Neuron (in vitro differentiated cells): Measurements from ENCODE around the gene ZNF862.
A peak's percentile ranks its signal among the peaks of the same experiment; 100 is the strongest.

ENCODE experiments used
- H2AFZ ChIP-seq: one replicate; pipeline ENCODE4 v1.6.1; 2013; ENCODE audit warnings: low read depth, mild to moderate bottlenecking, inconsistent platforms, low read length, moderate library complexity
- H3K27me3 ChIP-seq: one replicate; pipeline ENCODE4 v1.6.1; 2013; ENCODE audit warnings: low read length; ENCODE audit not compliant: insufficient read depth
- H3K36me3 ChIP-seq: one replicate; pipeline ENCODE4 v1.6.1; 2013; ENCODE audit warnings: low read length; ENCODE audit not compliant: insufficient read depth
- H3K4me1 ChIP-seq: one replicate; pipeline ENCODE4 v1.6.1; 2013; ENCODE audit warnings: low read length; ENCODE audit not compliant: insufficient read depth
- H3K4me3 ChIP-seq: 2 replicates; pipeline ENCODE4 v1.5.1; 2013; ENCODE audit warnings: mild to moderate bottlenecking, low read length, moderate library complexity
- H3K9me3 ChIP-seq: one replicate; pipeline ENCODE4 v1.6.1; 2013; ENCODE audit warnings: low read length

ZNF862 gene

DNA sequence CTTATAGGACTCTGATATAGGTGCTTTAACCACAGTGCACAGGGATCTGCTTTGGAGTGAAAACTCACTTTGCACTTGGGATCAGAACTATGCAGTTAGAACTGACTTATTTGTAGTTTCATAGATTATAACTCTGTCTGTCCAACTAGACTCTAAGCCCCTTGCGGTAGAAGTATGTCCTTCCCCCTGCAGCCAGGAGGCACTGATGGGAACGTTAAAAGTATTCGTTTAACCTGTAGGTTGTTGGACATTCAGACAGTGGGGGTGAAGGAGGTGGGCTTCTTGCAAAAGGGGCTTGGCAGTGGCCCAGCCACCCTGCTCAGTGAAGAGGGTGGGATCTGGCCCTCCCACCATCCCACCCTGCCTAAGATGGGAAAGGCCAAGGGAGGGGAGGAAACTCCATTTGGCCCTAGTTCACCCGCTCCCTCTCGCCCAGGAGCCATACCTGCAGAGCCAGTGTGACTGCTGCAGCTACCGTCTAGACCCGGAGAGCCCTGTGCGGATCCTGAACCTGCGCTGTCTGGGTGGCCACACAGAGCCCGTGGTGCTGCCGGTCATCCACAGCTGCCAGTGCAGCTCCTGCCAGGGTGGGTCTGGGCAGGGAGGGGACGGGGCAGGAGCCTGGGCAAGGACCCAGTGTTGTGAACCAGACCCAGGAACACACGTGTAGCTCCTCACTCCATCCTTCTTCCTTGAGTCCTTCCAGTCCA, 5.7 kb upstream of the ZNF862 start:
- no peak overlapping the region for H2AFZ ChIP-seq
- peaks cover under 1% of the 10 kb centered on the region for H3K4me1 ChIP-seq
- H3K36me3 ChIP-seq = no peaks in the 10 kb centered on the region
- H3K4me3 ChIP-seq = no peak overlapping the region
- peaks cover 1% of the 10 kb centered on the region for H3K9me3 ChIP-seq
- peaks cover 3% of the 10 kb centered on the region for H3K27me3 ChIP-seq

GRCh38 chr7:149833495-149834130, 4.6 kb upstream of the ZNF862 start:
- H3K4me3 ChIP-seq = no peak overlapping the region
- H3K4me1 ChIP-seq = peaks cover 4% of the 10 kb centered on the region
- H3K36me3 ChIP-seq = no peaks in the 10 kb centered on the region
- peaks cover 3% of the 10 kb centered on the region for H3K27me3 ChIP-seq
- H3K9me3 ChIP-seq = peaks cover 1% of the 10 kb centered on the region
- H2AFZ ChIP-seq = no peak overlapping the region

DNA sequence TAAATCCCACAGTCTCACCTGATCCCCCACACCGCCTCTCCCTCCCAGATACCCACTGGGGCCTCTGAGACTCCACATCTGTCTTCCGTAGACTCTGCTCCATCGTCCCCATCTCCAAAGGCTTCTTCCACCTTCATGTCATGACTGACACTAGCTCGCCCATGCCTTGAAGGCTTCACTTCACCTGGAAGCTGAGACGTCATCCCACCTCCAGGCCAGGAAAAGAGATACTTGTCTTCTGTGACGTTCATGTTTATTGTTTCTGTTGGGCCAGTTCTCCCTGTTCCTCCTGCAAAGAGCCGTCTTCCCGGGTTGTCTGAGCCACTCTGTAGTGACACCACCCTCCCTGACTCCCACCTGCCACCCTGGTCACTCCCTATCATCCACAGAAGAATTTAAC, 3.6 kb upstream of the ZNF862 start:
- peaks cover 3% of the 10 kb centered on the region for H3K27me3 ChIP-seq
- H3K4me1 ChIP-seq = peaks cover 10% of the 10 kb centered on the region
- H2AFZ ChIP-seq = no peak overlapping the region
- no peaks in the 10 kb centered on the region for H3K36me3 ChIP-seq
- no peak overlapping the region for H3K4me3 ChIP-seq
- H3K9me3 ChIP-seq = peaks cover 1% of the 10 kb centered on the region

DNA sequence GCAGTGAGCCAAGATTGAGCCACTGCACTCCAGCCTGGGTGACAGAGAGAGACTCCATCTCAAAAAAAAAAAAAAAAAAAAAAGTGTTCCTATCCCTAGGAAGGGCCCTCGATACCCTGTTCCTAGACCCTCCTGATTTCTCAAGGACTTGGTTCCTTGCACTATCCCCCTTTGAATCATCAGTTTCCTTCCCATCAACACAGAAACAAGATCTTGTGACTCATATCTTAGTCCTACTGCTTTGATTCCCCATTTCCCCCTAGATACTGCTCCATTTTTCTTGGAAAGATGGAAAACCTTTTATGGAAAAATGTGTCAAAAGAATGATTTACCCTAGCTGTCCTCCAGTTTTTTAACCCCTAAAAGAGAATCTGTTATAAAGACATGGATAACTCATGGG, 1.7 kb upstream of the ZNF862 start:
- no peaks in the 10 kb centered on the region for H3K36me3 ChIP-seq
- peaks cover 11% of the 10 kb centered on the region for H3K4me1 ChIP-seq
- H3K9me3 ChIP-seq = peaks cover 1% of the 10 kb centered on the region
- H2AFZ ChIP-seq = no peak overlapping the region
- H3K27me3 ChIP-seq = peaks cover 3% of the 10 kb centered on the region
- no peak overlapping the region for H3K4me3 ChIP-seq

- Histone ChIP-seq H3K27me3 (peaks cover 3% of the 10 kb centered on the region), H2AFZ (no peak overlapping the region), H3K4me1 (peaks cover 11% of the 10 kb centered on the region), H3K9me3 (peaks cover 1% of the 10 kb centered on the region), H3K4me3 (peak overlapping the region; percentile 5), H3K36me3 (no peaks in the 10 kb centered on the region)
These were observed 481 bp upstream of the ZNF862 start for GRCh38 chr7:149837564-149838223.

GRCh38 chr7:149838992-149839408, 825 bp downstream of the ZNF862 start:
- H2AFZ ChIP-seq = peak overlapping the region; percentile 77
- H3K4me1 ChIP-seq = peaks cover 11% of the 10 kb centered on the region
- no peaks in the 10 kb centered on the region for H3K36me3 ChIP-seq
- no peaks in the 10 kb centered on the region for H3K27me3 ChIP-seq
- H3K4me3 ChIP-seq = peak overlapping the region; percentile 77
- H3K9me3 ChIP-seq = peaks cover 1% of the 10 kb centered on the region

GRCh38 chr7:149839933-149840332, 1.8 kb downstream of the ZNF862 start:
- no peak overlapping the region for H2AFZ ChIP-seq
- no peak overlapping the region for H3K4me3 ChIP-seq
- H3K4me1 ChIP-seq = peaks cover 11% of the 10 kb centered on the region
- peaks cover 1% of the 10 kb centered on the region for H3K9me3 ChIP-seq
- no peaks in the 10 kb centered on the region for H3K27me3 ChIP-seq
- H3K36me3 ChIP-seq = no peaks in the 10 kb centered on the region

- no peak overlapping the region for H2AFZ ChIP-seq
- no peaks in the 10 kb centered on the region for H3K27me3 ChIP-seq
- H3K36me3 ChIP-seq = no peaks in the 10 kb centered on the region
- H3K9me3 ChIP-seq = no peaks in the 10 kb centered on the region
- H3K4me3 ChIP-seq = no peak overlapping the region
- H3K4me1 ChIP-seq = peaks cover 7% of the 10 kb centered on the region
These were observed 5.4 kb downstream of the ZNF862 start for GRCh38 chr7:149843566-149843965.

DNA sequence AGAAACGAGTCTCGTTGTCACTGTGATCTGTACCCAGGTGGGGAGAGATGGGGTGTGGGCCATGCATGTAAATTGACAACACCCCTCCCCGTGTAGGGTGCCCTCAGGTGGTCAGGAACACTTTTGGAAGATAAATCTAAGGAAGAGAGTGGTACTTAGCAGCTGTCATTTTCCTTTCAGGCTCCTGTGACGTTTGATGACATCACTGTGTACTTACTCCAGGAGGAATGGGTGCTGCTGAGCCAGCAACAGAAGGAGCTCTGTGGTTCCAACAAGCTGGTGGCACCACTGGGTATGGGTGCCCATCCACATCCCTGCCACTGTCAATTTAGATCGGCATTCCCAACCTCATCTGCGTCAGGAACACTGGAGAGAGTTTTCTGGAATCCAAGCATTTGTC, 6.3 kb downstream of the ZNF862 start:
- H2AFZ ChIP-seq = no peak overlapping the region
- no peak overlapping the region for H3K4me3 ChIP-seq
- H3K27me3 ChIP-seq = no peaks in the 10 kb centered on the region
- H3K4me1 ChIP-seq = peaks cover 3% of the 10 kb centered on the region
- H3K9me3 ChIP-seq = no peaks in the 10 kb centered on the region
- H3K36me3 ChIP-seq = no peaks in the 10 kb centered on the region

DNA sequence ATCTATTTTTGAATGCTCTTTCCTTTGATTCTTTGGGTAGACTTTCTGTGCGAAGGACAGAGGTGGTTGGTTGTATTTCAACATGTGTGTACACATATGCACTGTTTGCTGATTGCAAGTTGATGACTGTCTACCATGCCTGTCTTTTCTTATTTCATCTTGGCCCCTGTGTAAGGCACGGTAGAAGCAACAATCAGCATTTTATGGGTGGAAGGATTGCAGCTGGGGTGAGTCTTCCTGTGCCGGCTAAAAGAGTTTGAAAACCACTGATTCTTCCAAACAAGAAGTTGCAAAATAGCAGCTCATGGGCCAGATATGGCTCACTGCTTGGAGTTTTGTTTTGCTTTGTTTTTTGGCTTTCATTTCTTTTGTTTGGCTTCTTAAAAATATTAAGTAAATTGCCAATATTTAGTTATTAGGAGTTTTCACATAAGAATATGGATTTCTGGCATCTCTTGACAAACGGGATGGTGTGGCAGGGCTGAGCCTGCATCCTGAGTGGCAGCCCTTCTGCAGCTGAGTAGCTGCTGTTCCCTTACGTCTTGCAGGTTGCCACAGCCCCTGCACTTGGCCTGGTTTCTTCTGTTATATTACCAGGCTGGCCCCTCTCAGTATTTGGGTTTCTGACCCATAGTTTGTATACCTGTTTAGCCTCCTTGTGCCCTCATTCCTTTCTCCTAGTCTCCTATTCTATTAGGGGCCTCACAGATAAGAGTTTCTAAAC, 7.2 kb downstream of the ZNF862 start:
- Histone ChIP-seq H3K36me3 (no peaks in the 10 kb centered on the region), H3K4me1 (no peaks in the 10 kb centered on the region), H3K9me3 (no peaks in the 10 kb centered on the region), H2AFZ (no peak overlapping the region), H3K27me3 (no peaks in the 10 kb centered on the region), H3K4me3 (no peak overlapping the region)

GRCh38 chr7:149846021-149846420, 7.8 kb downstream of the ZNF862 start:
- Histone ChIP-seq H3K27me3 (no peaks in the 10 kb centered on the region), H3K4me1 (no peaks in the 10 kb centered on the region), H3K4me3 (no peak overlapping the region), H3K9me3 (no peaks in the 10 kb centered on the region), H3K36me3 (no peaks in the 10 kb centered on the region), H2AFZ (no peak overlapping the region)

DNA sequence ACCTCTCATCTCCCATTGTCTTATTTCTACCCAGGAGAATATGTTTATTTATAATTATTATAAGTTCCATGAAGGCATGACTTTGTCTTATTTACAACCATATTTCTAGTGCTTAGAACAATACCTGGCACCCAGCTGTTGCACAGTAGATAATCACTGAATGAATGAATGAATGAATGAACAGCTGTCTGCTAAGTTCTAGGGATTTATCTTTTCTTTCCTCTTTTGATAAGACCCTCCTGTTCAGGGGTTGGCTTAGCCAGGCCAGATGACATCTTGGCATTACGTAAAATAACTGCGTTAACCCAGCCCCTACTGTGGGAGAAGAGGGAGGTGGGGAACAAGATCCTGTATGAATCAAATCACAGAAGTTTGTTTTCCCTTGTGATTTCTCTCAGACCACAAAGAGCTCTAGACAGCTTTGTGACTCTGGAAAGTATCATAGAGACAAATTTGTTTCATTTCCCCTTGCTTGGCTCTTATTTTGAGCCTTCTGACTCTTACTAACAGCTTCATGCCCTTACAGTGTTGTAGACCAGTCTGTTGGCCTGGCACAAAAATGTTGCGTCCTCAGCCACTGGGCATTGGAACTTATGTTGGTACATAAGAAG, 8.4 kb downstream of the ZNF862 start:
- Histone ChIP-seq H3K4me1 (no peaks in the 10 kb centered on the region), H3K4me3 (no peak overlapping the region), H3K9me3 (no peaks in the 10 kb centered on the region), H3K27me3 (no peaks in the 10 kb centered on the region), H2AFZ (no peak overlapping the region), H3K36me3 (no peaks in the 10 kb centered on the region)

DNA sequence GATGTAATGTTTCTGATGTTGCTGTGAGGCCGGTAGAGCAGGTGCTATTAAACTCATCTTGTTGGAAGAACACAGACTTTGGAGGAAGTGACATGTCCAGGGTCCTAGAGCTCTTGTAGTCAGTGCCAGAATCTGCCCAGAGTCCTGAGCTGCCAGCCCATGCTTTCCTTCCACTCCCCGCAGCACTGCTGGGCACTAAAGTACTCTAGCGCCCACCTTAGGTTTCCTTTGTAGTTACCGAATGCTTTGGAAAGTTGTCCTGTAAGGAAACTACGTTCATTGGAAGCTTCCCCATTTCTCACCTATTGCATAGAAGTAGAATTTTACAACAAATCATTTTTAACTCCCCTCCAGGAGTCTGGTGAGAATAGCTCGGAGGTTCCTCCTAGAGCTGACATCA, 11.0 kb downstream of the ZNF862 start:
- Histone ChIP-seq H3K9me3 (no peaks in the 10 kb centered on the region), H2AFZ (no peak overlapping the region), H3K36me3 (peaks cover 5% of the 10 kb centered on the region), H3K27me3 (no peaks in the 10 kb centered on the region), H3K4me3 (no peak overlapping the region), H3K4me1 (no peaks in the 10 kb centered on the region)
